Stimulated activated CD8-positive, alpha-beta memory T cell treated with anti-CD3 and anti-CD28 coated beads, Interleukin-4, amount 100 ng/mL, for 4 hours (primary cell): ENCODE measurements around the gene GDI1.

Experiments used
- DNase-seq, 2 donors: peaks; one replicate each; pipeline ENCODE4 v3.0.0-alpha.2; 2020; ENCODE audit warnings: low read depth in 2 of 2, low spot score in 1 of 2

Gene GDI1

DNA sequence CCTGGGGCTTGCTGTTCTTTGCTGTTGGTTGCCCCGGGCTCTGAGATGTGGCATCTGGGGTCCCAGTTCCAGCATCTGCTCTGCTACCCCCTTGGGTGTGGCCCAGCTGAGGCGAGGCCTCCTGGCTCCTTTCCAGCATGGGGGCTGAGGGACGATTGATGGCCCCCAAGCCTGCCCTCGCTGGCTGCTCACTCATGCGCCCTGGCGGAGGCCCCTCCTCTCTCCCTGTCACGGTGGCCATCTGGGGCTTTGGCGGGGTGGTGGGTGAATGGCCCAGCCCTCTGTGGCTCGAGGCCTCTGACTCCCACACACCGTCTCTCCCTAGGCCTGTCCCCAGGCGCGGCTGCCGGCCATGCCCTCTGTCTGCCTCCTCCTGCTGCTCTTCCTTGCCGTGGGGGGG is 22.9 kb downstream of the GDI1 start:
- DNase-seq = no peak

- DNase-seq = no peak
Observed at GRCh38 chrX:154460326-154460725, 23.4 kb downstream of the GDI1 start.

DNA sequence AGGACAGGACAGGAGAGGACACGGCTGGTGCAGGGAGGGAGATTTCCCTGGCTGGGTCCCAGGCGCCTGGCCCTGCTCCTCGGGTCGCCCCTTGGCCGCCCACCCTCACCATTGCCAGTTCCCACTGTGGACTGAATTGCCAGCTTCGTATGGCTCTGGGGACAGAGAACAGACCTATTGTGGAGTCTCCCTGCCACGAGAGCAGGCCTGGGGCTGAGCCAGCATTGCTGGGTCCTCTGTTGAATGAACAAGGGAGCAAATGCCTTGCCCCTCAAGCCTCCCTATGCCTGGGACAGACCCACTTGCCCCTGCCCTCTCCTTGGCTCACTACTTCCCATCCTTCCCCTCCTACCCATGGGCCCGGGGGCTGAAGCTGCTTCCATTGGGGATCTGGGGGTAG is 25.4 kb downstream of the GDI1 start:
- no peak for DNase-seq

DNA sequence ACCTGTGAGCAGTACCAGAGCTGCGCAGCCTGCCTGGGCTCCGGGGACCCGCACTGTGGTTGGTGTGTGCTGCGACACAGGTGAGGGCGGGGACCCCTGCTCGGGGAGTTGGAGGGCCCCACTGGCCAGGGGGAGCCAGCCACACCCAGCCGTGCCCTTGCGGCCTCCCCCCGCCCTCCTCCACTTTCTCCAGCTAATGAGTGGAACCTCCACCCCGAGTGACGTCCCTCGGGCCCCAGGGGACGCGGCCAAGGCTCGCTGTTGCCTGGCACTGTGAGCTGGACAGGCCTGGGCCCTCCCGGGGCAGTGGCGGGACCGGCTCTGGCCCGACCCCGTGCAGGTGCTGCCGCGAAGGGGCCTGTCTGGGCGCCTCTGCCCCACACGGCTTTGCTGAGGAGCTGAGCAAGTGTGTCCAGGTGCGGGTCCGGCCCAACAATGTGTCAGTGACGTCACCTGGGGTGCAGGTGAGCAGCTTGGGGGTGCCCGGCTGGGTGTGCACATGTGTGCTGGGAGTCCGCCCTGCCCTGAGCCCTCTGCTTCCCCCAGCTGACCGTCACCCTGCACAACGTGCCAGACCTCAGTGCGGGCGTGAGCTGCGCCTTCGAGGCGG is 26.8 kb downstream of the GDI1 start:
- no peak for DNase-seq

DNA sequence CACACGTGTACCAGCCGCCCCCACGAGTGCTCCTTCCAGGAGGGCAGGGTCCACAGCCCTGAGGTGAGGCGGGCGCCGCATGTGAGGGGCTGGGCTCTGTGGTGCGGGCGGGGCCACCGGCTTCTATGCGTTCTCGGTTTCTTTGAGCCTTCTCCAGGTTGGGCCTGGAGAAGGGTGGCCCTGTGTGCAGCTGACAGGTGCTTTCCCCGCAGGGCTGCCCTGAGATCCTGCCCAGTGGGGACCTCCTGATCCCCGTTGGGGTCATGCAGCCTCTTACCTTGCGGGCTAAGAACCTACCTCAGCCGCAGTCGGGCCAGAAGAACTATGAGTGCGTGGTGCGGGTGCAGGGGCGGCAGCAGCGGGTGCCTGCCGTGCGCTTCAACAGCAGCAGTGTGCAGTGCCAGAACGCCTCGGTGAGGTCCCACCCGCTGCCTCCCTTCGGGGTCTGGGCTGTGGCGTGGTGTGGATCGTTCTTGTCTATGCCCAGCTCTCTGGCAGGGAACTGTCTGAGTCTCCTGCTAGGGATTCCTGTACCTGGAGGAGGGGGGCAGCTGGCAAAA is 27.9 kb downstream of the GDI1 start:
- DNase-seq = no peak

DNA sequence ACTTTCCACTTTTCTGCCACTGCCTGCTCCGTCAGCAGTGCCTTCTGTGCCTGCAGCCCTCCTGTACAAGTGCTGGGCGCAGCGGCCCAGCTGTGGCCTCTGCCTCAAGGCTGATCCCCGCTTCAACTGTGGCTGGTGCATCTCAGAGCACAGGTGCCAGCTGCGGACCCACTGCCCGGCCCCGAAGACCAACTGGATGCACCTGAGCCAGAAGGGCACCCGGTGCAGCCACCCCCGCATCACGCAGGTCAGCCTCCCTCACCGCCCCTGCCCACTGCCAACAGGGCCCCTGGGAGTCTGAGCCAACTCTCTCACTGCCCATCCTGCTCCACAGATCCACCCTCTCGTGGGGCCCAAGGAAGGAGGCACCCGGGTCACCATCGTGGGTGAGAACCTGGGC is 28.6 kb downstream of the GDI1 start:
- DNase-seq = no peak

DNA sequence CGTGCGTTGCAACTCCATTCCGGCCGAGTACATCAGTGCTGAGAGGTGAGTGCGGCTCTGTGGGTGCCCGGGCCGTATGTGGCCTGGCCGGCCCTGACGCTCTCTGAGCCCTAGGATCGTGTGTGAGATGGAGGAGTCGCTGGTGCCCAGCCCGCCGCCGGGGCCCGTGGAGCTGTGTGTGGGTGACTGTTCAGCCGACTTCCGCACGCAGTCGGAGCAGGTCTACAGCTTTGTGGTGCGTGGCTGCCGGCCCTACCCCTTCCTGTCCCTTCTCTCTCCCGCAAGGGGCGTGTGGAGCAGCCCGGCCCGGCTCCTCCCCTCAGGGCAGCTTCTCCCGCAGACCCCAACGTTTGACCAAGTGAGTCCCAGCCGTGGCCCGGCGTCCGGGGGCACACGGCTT is 29.1 kb downstream of the GDI1 start:
- no peak for DNase-seq

- no peak for DNase-seq
Observed at GRCh38 chrX:154466907-154467306, 30.0 kb downstream of the GDI1 start.

- no peak for DNase-seq
Observed at GRCh38 chrX:154467556-154467955, 30.6 kb downstream of the GDI1 start.

GRCh38 chrX:154468217-154468616 is 31.3 kb downstream of the GDI1 start:
- DNase-seq = no peak

- DNase-seq = no peak
Observed at GRCh38 chrX:154469114-154469513, 32.2 kb downstream of the GDI1 start.

DNA sequence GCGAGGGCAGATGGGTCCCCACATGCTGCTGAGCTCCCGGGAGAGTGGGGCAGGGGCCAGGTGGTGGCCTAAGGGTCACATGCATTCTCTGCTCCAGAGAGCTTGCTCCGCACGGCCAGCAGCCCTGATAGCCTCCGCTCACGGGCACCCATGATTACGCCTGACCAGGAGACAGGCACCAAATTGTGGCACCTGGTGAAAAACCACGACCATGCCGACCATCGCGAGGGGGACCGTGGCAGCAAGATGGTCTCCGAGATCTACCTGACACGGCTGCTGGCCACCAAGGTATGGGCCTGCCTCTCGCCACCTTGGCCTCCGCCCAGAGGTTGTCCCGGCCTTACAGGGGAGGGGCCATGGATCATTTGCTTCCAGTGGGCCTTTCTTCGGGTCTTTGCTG is 32.9 kb downstream of the GDI1 start:
- DNase-seq = no peak

GRCh38 chrX:154470434-154470833 is 33.5 kb downstream of the GDI1 start:
- no peak for DNase-seq

GRCh38 chrX:154470914-154471568 is 34.1 kb downstream of the GDI1 start:
- no peak for DNase-seq

DNA sequence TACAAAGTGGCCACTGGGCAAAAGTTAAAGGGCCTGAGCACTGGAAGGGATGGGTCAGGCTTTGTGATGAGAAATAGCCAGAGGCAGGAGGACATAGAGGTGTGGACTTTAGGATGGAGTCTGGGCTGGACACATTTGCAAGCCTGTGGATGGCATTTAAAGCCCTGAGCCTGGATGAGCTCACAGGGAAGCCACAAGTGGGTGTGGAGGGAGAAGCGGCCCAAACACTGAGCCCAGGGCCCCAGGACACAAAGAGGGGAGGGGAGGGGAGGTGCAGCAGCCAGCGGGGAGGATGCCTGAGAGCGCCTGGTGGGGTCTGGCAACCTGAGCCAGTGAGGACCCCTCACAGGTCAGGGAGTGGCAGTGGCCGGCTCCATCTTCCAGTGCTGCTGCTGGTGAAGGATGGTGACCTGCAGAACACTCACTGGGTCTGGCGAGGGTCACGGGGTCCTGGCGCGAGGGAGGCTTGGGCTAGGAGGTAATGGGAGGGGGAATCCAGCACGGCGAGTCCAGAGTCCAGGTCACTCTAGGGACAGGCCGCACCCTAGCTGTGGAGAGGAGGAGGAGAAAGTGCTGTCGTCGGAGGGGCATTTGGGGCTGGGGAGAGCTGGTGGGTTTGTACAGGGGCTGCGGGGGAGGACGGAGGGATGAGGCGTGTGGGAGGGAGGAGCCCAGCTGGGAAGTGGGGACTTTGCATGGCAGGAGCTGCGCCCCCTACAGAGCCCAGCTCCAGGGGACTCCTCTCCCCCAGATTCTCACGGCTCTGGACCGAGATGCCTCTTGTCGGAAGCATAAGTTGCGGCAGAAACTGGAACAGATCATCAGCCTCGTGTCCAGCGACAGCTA is 35.1 kb downstream of the GDI1 start:
- DNase-seq = no peak

GRCh38 chrX:154472685-154473632 is 36.0 kb downstream of the GDI1 start:
- no peak for DNase-seq

DNA sequence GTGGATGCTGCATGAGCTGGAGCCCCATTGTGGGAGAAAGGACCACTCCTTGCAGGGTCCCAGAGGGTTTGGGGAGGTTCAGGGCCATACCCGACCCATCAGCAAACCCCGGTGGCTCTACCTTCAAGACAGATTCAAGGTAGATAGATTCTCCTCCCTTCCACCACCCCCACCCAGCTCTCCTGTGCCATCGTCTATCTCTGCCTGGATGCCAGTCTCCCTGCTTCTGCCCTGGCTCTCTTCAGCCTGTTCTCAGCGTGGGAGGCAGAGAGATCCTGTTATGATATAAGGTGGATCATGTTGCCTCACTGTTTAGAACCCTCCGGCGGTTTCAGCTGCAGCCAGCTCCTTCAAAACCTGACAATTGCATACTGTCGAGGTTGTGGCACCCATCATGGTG is 36.7 kb downstream of the GDI1 start:
- no peak for DNase-seq

DNA sequence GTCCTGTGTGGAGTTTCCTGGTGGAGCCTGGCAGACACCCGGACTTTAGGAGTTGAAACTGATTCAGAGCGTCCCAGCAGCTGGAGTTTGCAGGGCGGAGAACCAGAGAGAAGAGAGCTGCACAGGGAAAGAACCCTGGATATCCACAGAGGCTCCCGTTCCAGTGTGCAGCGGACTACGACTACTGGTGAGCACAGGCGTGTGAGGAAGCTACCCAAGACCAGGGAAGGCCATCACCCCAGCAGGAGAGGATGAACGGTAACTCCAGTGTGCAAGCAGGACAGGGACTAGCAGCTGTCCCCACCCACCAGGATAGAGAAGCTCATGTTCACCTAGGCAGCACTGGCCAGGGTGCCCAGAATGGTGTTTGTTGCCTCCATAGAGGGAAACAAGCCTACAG is 39.9 kb downstream of the GDI1 start:
- no peak for DNase-seq

DNA sequence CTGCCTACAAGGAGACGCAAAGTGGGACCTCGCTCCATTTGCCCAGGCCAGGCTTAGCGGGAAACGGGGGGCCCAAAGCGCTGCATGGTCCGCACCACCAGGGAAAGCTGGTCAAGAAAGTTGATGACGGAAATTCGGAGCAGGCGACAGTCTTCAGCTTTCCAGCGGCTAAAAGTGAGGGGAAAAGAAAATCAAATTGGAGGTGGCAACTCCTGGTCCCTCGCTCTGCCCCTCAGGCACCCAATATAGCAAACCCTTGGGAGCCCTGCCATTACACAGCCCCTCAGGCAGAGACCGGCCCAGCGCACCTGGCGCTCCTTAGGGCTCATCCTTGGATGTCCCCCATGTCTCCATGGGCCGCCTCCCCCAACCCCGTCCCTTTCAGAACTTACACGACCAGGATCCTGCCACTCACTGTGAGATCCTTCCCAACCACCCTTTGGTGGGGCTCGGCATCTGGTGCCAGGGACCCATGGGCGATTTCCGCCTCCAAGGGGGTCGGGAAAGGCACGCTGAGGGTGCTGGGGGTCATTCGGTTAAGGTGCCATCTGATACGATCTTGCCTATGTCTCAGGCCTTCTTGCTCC is 41.0 kb downstream of the GDI1 start:
- DNase-seq = no peak
